ENCODE results near the gene CTNNAL1. TPM values are rescaled to one million over a fixed set of nuclear protein-coding genes. Genes with fewer than 3 reads are reported as not detected.

CTNNAL1 gene
- total and polyA plus RNA-seq, 10 donors = 14.6 to 43.2 (median 36.3) TPM

DNA sequence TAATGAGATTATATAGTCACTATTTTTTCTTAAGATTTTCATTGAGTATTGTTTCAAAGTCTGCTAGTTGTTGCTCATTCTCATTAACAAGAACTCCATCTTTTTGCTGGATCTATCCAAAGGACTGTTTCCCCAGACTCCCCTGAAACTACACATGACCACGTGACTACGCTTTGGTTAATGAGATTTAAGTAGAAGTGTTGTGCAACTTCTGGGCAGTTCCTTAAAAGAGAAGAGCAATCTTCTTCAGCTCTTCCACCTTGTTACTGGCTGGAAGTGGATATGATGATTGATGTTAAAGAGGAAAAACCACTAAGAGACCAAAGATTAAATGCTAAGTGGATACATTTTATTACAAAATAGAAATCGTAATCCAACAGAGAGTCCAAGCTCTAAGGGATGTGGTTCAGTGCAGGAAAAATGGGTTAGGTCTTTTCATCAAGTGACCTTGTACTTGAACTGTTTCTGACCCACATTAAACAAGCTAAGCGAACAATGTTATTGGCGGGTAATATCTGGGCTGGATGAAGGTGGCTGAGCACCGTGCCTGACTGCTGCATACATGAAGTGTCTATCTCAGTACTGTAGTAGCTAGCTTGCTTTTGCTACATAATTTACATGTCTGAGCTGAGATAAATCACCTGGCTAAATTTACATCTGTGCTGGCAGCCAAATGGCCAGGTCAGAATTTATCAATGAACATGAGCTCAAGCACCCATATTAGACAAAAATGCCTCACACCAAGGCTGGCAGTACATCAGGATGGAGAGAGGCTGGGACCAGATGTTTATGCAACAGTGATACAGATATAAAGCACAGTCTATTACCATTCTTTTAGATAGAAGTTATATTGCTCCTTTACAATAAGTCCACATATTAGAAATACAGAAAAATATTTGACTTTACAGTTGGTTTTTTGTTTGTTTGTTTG is 7.5 kb upstream of the CTNNAL1 start:
- DNase-seq = no peak
- 57 to 75% (median 69%) methylated on average over 6 of the region's 6 CpGs for WGBS, 5 donors
- Histone ChIP-seq H3K27ac (peak overlapping the region in 4 of 8 donors; percentile 15 to 46 (median 32)), H3K9me3 (no peaks in the 10 kb centered on the region), H3K36me3 (peaks cover 0 to 43% (median 5%) of the 10 kb centered on the region in 6 donors), H3K4me1 (peaks cover 0 to 48% (median 0%) of the 10 kb centered on the region in 6 donors), H3K4me3 (no peak overlapping the region), H3K27me3 (replicated peaks in 1 of 7) (no peaks in the 10 kb centered on the region)
- TF ChIP-seq POLR2AphosphoS5 (IDR thresholded peaks at IDR 0.05) (no peak), POLR2A (IDR thresholded peaks at IDR 0.05) (no peak)
- TF ChIP-seq, protein P1, sequence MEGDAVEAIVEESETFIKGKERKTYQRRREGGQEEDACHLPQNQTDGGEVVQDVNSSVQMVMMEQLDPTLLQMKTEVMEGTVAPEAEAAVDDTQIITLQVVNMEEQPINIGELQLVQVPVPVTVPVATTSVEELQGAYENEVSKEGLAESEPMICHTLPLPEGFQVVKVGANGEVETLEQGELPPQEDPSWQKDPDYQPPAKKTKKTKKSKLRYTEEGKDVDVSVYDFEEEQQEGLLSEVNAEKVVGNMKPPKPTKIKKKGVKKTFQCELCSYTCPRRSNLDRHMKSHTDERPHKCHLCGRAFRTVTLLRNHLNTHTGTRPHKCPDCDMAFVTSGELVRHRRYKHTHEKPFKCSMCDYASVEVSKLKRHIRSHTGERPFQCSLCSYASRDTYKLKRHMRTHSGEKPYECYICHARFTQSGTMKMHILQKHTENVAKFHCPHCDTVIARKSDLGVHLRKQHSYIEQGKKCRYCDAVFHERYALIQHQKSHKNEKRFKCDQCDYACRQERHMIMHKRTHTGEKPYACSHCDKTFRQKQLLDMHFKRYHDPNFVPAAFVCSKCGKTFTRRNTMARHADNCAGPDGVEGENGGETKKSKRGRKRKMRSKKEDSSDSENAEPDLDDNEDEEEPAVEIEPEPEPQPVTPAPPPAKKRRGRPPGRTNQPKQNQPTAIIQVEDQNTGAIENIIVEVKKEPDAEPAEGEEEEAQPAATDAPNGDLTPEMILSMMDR (IDR thresholded peaks at IDR 0.05 in 8 of 11, conservative IDR thresholded peaks at IDR 0.05 in 3 of 11) = no peak
- intact Hi-C loops (cut with DNase I; ENCODE audit: low total_unique reads) = no loop called here

DNA sequence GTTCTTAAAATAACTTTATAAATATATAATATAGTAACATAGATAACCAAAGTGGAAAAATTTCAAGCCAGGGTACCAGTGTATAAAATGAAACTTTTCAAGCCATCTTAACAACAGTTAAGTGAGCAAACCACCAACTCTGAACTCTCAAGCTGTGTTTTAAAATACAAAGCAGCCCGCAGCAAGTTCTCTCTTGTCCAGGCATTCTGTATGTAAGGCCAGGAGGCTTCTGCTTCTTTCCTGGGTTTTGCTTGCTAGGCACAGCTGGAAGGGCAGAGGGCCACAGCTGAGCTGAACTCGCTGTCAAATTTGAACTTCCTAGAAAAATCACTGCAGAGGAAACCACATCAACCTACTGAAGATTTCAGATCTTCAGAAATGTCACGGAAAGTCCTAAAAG is 6.8 kb upstream of the CTNNAL1 start:
- H3K27me3 ChIP-seq (replicated peaks in 1 of 7) = no peaks in the 10 kb centered on the region
- H3K36me3 ChIP-seq = peaks cover 0 to 39% (median 5%) of the 10 kb centered on the region in 6 donors
- H3K4me1 ChIP-seq = peaks cover 0 to 41% (median 0%) of the 10 kb centered on the region in 6 donors
- intact Hi-C loops (cut with DNase I; ENCODE audit: low total_unique reads) = no loop called here
- no peak overlapping the region for H3K4me3 ChIP-seq
- H3K27ac ChIP-seq = peak overlapping the region in 4 of 8 donors; percentile 3 to 46 (median 22)
- WGBS, 5 donors = 64 to 91% (median 79%) methylated on average over 3 of the region's 3 CpGs
- TF ChIP-seq, protein P1 (IDR thresholded peaks at IDR 0.05 in 8 of 11, conservative IDR thresholded peaks at IDR 0.05 in 3 of 11) = no peak
- TF ChIP-seq POLR2AphosphoS5 (IDR thresholded peaks at IDR 0.05) (no peak), POLR2A (IDR thresholded peaks at IDR 0.05) (no peak)
- H3K9me3 ChIP-seq = no peaks in the 10 kb centered on the region
- no peak for DNase-seq

DNA sequence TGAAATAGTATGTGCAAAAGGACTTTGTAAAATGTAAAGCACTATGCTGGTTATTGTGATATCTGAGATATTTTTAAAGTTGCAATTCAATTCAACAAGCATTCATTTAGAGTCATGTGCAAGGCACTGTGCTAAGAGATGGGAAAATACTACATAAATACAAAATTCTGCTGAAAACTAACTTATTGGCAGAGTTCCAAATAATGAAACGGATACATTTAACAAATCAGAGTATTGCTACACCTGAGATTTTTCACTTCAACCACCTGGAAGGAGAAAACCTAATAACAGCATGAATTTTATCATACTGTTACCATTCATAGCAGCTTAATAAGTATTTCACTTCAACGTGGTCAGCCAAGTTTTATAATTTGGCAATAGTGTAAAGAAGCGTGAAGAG is 6.1 kb upstream of the CTNNAL1 start:
- peak overlapping the region in 1 of 8 donors; percentile 46 for H3K27ac ChIP-seq
- no peaks in the 10 kb centered on the region for H3K9me3 ChIP-seq
- TF ChIP-seq POLR2AphosphoS5 (IDR thresholded peaks at IDR 0.05) = no peak
- TF ChIP-seq POLR2A (IDR thresholded peaks at IDR 0.05) = no peak
- TF ChIP-seq, protein P1 (IDR thresholded peaks at IDR 0.05 in 8 of 11, conservative IDR thresholded peaks at IDR 0.05 in 3 of 11) = no peak
- whole genome bisulfite sequencing, 5 donors = 71 to 86% (median 78%) methylated on average over 3 of the region's 3 CpGs
- H3K27me3 ChIP-seq (replicated peaks in 1 of 7) = no peaks in the 10 kb centered on the region
- intact Hi-C loops (cut with DNase I; ENCODE audit: low total_unique reads) = loop anchor here (10.0 kb wide), 1 partner anchor 85 kb away; the partner anchor contains the start of genes ABITRAM and ELP1
- H3K36me3 ChIP-seq = peaks cover 0 to 32% (median 5%) of the 10 kb centered on the region in 6 donors
- no peak for DNase-seq
- H3K4me1 ChIP-seq = peaks cover 0 to 42% (median 3%) of the 10 kb centered on the region in 6 donors
- no peak overlapping the region for H3K4me3 ChIP-seq

DNA sequence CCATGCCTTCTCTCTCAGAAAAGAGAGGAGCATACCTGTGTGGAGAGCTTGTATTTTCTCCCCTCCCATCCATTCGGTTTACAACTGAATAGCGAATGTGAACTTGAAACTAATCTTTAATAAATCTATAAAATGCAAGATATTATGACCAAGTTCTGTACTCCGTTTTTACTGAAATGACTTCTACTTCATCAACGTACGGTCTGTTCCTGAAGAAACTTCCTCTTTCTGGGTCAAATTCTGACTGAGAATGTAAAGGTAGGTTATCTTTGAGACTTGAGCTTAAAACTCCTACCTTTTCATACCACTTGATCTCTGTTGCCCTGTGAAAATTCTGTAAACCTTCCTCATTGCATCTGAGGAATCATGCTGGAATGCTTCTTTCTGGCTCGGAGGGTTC is 4.2 kb upstream of the CTNNAL1 start:
- H3K27ac ChIP-seq = no peak overlapping the region
- peaks cover 0 to 47% (median 9%) of the 10 kb centered on the region in 6 donors for H3K4me1 ChIP-seq
- WGBS, 5 donors = 53 to 79% (median 74%) methylated on average over 6 of the region's 6 CpGs
- no peak overlapping the region for H3K4me3 ChIP-seq
- no peak for TF ChIP-seq POLR2AphosphoS5 (IDR thresholded peaks at IDR 0.05)
- no peak for TF ChIP-seq POLR2A (IDR thresholded peaks at IDR 0.05)
- TF ChIP-seq, protein P1 (IDR thresholded peaks at IDR 0.05 in 8 of 11, conservative IDR thresholded peaks at IDR 0.05 in 3 of 11) = no peak
- H3K9me3 ChIP-seq = no peaks in the 10 kb centered on the region
- H3K27me3 ChIP-seq (replicated peaks in 1 of 7) = no peaks in the 10 kb centered on the region
- intact Hi-C loops (cut with DNase I; ENCODE audit: low total_unique reads) = loop anchor here (10.0 kb wide), 1 partner anchor 83 kb away; the partner anchor contains the start of genes ABITRAM and ELP1
- DNase-seq = no peak
- H3K36me3 ChIP-seq = peaks cover 0 to 22% (median 5%) of the 10 kb centered on the region in 6 donors

Data from spleen (tissue), 11 donors.